Measurements from ENCODE around the gene ATP6V0E2.

DNA sequence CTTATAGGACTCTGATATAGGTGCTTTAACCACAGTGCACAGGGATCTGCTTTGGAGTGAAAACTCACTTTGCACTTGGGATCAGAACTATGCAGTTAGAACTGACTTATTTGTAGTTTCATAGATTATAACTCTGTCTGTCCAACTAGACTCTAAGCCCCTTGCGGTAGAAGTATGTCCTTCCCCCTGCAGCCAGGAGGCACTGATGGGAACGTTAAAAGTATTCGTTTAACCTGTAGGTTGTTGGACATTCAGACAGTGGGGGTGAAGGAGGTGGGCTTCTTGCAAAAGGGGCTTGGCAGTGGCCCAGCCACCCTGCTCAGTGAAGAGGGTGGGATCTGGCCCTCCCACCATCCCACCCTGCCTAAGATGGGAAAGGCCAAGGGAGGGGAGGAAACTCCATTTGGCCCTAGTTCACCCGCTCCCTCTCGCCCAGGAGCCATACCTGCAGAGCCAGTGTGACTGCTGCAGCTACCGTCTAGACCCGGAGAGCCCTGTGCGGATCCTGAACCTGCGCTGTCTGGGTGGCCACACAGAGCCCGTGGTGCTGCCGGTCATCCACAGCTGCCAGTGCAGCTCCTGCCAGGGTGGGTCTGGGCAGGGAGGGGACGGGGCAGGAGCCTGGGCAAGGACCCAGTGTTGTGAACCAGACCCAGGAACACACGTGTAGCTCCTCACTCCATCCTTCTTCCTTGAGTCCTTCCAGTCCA is 41.3 kb upstream of the ATP6V0E2 start:
- TF ChIP-seq CTCF (IDR thresholded peaks at IDR 0.05 in 8 of 11, conservative IDR thresholded peaks at IDR 0.05 in 3 of 11), result no peak
- no peak for TF ChIP-seq POLR2AphosphoS5 (IDR thresholded peaks at IDR 0.05)
- TF ChIP-seq POLR2A (IDR thresholded peaks at IDR 0.05), result no peak
